Measurements from ENCODE around the gene PRKD2.
A peak's percentile ranks its signal among the peaks of the same experiment; 100 is the strongest.

PRKD2 gene

GRCh38 chr19:46661020-46661731 is 55.7 kb downstream of the PRKD2 start, which contains the start of gene DACT3:
TSS of gene DACT3 (minus strand) at chr19:46661182. CDS start at chr19:46661064, 118 bp downstream.
- H3K27ac ChIP-seq = peak within 1 kb of the TSS; percentile 84 to 98
- TF ChIP-seq, protein P1, sequence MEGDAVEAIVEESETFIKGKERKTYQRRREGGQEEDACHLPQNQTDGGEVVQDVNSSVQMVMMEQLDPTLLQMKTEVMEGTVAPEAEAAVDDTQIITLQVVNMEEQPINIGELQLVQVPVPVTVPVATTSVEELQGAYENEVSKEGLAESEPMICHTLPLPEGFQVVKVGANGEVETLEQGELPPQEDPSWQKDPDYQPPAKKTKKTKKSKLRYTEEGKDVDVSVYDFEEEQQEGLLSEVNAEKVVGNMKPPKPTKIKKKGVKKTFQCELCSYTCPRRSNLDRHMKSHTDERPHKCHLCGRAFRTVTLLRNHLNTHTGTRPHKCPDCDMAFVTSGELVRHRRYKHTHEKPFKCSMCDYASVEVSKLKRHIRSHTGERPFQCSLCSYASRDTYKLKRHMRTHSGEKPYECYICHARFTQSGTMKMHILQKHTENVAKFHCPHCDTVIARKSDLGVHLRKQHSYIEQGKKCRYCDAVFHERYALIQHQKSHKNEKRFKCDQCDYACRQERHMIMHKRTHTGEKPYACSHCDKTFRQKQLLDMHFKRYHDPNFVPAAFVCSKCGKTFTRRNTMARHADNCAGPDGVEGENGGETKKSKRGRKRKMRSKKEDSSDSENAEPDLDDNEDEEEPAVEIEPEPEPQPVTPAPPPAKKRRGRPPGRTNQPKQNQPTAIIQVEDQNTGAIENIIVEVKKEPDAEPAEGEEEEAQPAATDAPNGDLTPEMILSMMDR (IDR thresholded peaks at IDR 0.05) = no peak
- peak within 1 kb of the TSS; percentile 95 for H3K4me3 ChIP-seq
- peak; percentile 100 for DNase-seq (ENCODE audit: low spot score)

DNA sequence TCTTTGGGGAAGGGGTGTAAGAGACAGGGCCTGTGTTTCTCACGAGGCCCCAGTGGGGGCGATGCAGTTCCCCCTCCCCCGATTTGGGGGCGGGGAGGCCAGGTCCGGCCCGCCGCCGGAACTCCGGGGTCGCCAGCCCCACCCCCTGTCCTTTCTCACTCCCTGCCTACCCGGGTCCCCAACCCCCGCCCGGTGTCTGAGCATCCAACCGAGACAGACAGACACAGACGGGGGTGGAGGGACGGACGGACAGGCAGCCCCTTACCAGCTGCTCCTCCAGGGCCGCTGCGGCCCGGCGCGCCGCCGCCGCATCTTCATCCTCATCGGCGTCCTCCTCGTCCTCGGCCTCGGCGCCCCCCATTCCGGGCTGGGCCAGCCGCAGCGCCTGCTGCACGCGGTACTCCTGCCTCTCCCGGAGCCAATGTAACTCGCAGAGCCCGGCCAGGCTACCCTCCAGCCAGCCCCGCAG is 56.3 kb downstream of the PRKD2 start:
- H3K4me3 ChIP-seq = peak overlapping the region; percentile 95
- peak overlapping the region; percentile 82 to 98 for H3K27ac ChIP-seq
- TF ChIP-seq, protein P1 (IDR thresholded peaks at IDR 0.05) = no peak
- no peak for DNase-seq (ENCODE audit: low spot score)

DNA sequence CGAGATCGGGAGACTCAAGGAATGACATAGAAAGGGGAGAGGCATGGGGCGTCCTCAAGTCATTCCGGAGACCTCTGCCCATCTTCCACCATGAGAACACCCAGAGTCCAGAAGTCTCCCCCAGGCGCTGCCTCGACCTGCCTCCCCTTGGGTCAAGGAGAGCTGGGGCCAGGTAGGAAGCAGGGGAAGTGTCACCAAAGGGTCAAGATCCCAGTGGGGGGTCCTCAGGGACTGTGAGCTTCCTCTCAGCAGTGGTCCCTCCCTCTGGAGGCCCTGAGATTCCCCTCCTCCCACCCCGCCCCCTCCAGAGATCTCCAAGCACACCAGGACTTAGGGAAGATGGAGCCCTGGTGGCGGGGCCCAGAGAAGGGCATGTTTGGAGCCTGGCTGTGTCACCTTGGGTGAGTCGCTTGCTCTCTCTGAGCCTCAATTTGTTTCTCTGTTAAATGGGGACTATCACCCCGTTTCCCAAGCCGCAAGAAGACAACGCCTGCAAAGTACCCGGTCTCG is 56.9 kb downstream of the PRKD2 start:
- peak overlapping the region; percentile 82 to 98 for H3K27ac ChIP-seq
- H3K4me3 ChIP-seq = peak overlapping the region; percentile 95
- peak; percentile 85 for DNase-seq (ENCODE audit: low spot score)
- TF ChIP-seq, protein P1 (IDR thresholded peaks at IDR 0.05) = no peak

GRCh38 chr19:46659151-46660007 is 57.5 kb downstream of the PRKD2 start:
- Histone ChIP-seq H3K27ac (peak overlapping the region; percentile 82 to 98), H3K4me3 (peak overlapping the region; percentile 95)
- TF ChIP-seq, protein P1 (IDR thresholded peaks at IDR 0.05) = no peak
- DNase-seq (ENCODE audit: low spot score) = peak; percentile 82

GRCh38 chr19:46656541-46656940 is 60.4 kb downstream of the PRKD2 start:
- Histone ChIP-seq H3K27ac (peak overlapping the region; percentile 28 to 53), H3K4me3 (no peak overlapping the region)
- DNase-seq (ENCODE audit: low spot score) = no peak
- TF ChIP-seq, protein P1 (IDR thresholded peaks at IDR 0.05) = no peak

GRCh38 chr19:46654621-46655152 is 62.2 kb downstream of the PRKD2 start:
- DNase-seq (ENCODE audit: low spot score) = no peak
- TF ChIP-seq, protein P1 (IDR thresholded peaks at IDR 0.05) = no peak
- H3K27ac ChIP-seq = peak overlapping the region; percentile 82 to 89
- H3K4me3 ChIP-seq = peak overlapping the region; percentile 26
